GM12878 (cell line): ENCODE results near the gene IL10. TPM values are rescaled to one million over a fixed set of nuclear protein-coding genes. Genes with fewer than 3 reads are reported as not detected.

Experiments
- BHLHE40 ChIP-seq, 2 experiments: fragments of 450-650 bp in 1 of 2; IDR thresholded peaks; 2 replicates each; pipeline ENCODE4 v1.6.1; 2011 to 2017; ENCODE audit warnings: low read depth in 2 of 2, borderline replicate concordance in 1 of 2, improper control_type of control experiment in 1 of 2, low read length in 1 of 2, mild to moderate bottlenecking in 1 of 2
- CBX3 ChIP-seq: fragments of 200-600 bp; sonication (generic); IDR thresholded peaks from 2 replicates; pipeline ENCODE4 v1.6.1; 2016; ENCODE audit warnings: low read depth, borderline replicate concordance
- CHD1 ChIP-seq: IDR thresholded peaks from 2 replicates; pipeline ENCODE4 v1.6.1; 2012; ENCODE audit warnings: low read depth, low read length, improper control_type of control experiment
- EED ChIP-seq: sonication (generic); IDR thresholded peaks from 2 replicates; pipeline ENCODE4 v1.6.1; 2016; ENCODE audit warnings: antibody characterized with exemption, low read depth
- HDAC6 ChIP-seq: fragments of 200-600 bp; sonication (generic); IDR thresholded peaks from one replicate; pipeline ENCODE4 v1.8.0; 2017; ENCODE audit warnings: antibody characterized with exemption; ENCODE audit not compliant: unreplicated experiment
- KLF5 ChIP-seq: fragments of 450-650 bp; IDR thresholded peaks from 2 replicates; pipeline ENCODE4 v1.6.1; 2014; ENCODE audit warnings: mild to moderate bottlenecking; ENCODE audit not compliant: partially characterized antibody
- MXI1 ChIP-seq: fragments of 150-350 bp; IDR thresholded peaks from 2 replicates; pipeline ENCODE4 v1.6.1; 2011; ENCODE audit warnings: low read depth, mild to moderate bottlenecking, inconsistent platforms, low read length, improper control_type of control experiment
- MYB ChIP-seq: fragments of 150-350 bp; IDR thresholded peaks from 2 replicates; pipeline ENCODE4 v1.6.1; 2014; ENCODE audit warnings: mild to moderate bottlenecking, low read depth, low read length, borderline replicate concordance
- NBN ChIP-seq: fragments of 450-650 bp; IDR thresholded peaks from 2 replicates; pipeline ENCODE4 v1.6.1; 2016
- SUPT20H ChIP-seq: IDR thresholded peaks from 2 replicates; pipeline ENCODE4 v1.6.1; 2011; ENCODE audit warnings: low read depth, mild to moderate bottlenecking, low read length, moderate library complexity, borderline replicate concordance; ENCODE audit not compliant: control insufficient read depth
- SUZ12 ChIP-seq: fragments of 200-600 bp; sonication (generic); IDR thresholded peaks from one replicate; pipeline ENCODE4 v1.6.1; 2018; ENCODE audit warnings: antibody characterized with exemption, mild to moderate bottlenecking; ENCODE audit not compliant: unreplicated experiment
- TBL1XR1 ChIP-seq: IDR thresholded peaks from 2 replicates; pipeline ENCODE4 v1.6.1; 2012; ENCODE audit warnings: low read depth, low read length, improper control_type of control experiment
- ZBED1 ChIP-seq: IDR thresholded peaks from 2 replicates; pipeline ENCODE4 v1.6.1; 2016; ENCODE audit warnings: borderline replicate concordance
- polyA plus RNA-seq, 11 experiments: library from polyadenylated mRNA; depleted of rRNA in 4 of 11; unstranded in 6 of 11; stranded (reverse) in 5 of 11; fragments of >200 nt; fragmentation: Nextera tagmentation in 4 of 11; fragmentation: Illumina TruSeq in 1 of 11; extraction: Ambion mirVana in 4 of 11; extraction: Trizol in 1 of 11; gene quantifications; 1 replicate in 1 of 11; 2 replicates in 10 of 11; pipeline versions ENCODE4 v1.2.1 to v1.2.3, GENCODE V29; 2011 to 2016; ENCODE audit warnings: inconsistent platforms in 2 of 11, missing spikeins in 2 of 11, low read depth in 1 of 11
- total RNA-seq, 4 experiments: library from RNA; depleted of rRNA in 3 of 4; stranded (reverse); fragments of >200 nt in 3 of 4; fragmentation: Illumina TruSeq in 1 of 4; extraction: Trizol in 1 of 4; gene quantifications; 2 replicates each; pipeline versions ENCODE4 v1.2.1 to v1.2.3, GENCODE V29; 2013 to 2021
- TF ChIP-seq, protein P1 (sequence below): fragments of 450-650 bp; IDR thresholded peaks from 2 replicates; pipeline ENCODE4 v1.6.1; 2017; ENCODE audit warnings: antibody characterized with exemption, mild to moderate bottlenecking, moderate library complexity
- TF ChIP-seq, protein P2 (sequence below): IDR thresholded peaks from 2 replicates; pipeline ENCODE4 v1.6.1; 2011; ENCODE audit warnings: mild to moderate bottlenecking, low read depth, low read length, moderate library complexity; ENCODE audit not compliant: insufficient replicate concordance
- TF ChIP-seq, protein P3 (sequence below): fragments of 450-650 bp; formaldehyde crosslinking; IDR thresholded peaks from 2 replicates; pipeline ENCODE4 v1.4.0; 2022; ENCODE audit warnings: mild to moderate bottlenecking, moderate library complexity
- TF ChIP-seq, protein P4 (sequence below): IDR thresholded peaks from 2 replicates; pipeline ENCODE4 v1.6.1; 2012; ENCODE audit warnings: low read depth, low read length, improper control_type of control experiment

Gene IL10
- total and polyA plus RNA-seq, 10 of the 15 experiments (the other 5 are each of a cell fraction or from before 2014, with no cell fraction given): 0.34 to 5.0 (median 1.1) TPM

DNA sequence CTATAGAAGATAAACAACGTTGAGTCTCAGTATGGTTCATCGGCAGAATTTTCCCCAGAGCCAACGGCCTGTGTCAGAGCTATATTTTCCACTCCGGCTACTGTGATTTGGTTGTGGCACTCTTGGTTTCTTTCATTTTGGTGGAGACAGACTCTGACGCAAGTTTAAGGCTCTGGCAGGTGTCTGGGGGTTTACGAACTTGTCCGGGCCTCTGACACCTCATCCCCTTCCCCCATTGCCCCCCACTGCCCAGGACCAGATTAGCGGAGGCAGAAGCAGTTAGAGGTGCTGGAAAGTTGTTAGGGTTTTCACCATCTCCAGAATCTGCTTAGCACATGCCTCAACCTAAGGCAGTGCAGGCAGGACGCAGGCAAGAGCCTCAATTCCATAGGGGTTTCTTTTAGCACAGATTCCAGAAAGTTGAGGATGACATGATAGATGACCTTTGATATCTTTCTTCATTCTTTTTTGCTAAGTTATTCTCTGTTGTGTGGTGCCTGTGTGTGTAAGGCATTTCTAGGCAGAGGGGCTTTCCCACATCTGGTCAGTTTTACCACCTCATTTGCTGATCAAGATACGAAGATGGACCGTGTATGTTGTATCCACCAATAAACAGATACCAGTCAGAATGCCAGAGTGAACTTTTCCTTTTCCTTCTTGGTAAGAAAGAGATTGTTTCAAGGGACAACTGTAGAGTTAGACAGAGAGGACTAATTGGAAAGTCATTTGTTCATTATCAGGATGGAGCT is 18.4 kb upstream of the IL10 start (continued):
- TF ChIP-seq, protein P1, sequence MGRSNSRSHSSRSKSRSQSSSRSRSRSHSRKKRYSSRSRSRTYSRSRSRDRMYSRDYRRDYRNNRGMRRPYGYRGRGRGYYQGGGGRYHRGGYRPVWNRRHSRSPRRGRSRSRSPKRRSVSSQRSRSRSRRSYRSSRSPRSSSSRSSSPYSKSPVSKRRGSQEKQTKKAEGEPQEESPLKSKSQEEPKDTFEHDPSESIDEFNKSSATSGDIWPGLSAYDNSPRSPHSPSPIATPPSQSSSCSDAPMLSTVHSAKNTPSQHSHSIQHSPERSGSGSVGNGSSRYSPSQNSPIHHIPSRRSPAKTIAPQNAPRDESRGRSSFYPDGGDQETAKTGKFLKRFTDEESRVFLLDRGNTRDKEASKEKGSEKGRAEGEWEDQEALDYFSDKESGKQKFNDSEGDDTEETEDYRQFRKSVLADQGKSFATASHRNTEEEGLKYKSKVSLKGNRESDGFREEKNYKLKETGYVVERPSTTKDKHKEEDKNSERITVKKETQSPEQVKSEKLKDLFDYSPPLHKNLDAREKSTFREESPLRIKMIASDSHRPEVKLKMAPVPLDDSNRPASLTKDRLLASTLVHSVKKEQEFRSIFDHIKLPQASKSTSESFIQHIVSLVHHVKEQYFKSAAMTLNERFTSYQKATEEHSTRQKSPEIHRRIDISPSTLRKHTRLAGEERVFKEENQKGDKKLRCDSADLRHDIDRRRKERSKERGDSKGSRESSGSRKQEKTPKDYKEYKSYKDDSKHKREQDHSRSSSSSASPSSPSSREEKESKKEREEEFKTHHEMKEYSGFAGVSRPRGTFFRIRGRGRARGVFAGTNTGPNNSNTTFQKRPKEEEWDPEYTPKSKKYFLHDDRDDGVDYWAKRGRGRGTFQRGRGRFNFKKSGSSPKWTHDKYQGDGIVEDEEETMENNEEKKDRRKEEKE: no peak
- no peak for TF ChIP-seq CBX3
- no peak for TF ChIP-seq ZBED1
- TF ChIP-seq, protein P2, sequence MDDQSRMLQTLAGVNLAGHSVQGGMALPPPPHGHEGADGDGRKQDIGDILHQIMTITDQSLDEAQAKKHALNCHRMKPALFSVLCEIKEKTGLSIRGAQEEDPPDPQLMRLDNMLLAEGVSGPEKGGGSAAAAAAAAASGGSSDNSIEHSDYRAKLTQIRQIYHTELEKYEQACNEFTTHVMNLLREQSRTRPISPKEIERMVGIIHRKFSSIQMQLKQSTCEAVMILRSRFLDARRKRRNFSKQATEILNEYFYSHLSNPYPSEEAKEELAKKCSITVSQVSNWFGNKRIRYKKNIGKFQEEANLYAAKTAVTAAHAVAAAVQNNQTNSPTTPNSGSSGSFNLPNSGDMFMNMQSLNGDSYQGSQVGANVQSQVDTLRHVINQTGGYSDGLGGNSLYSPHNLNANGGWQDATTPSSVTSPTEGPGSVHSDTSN: no peak
- TF ChIP-seq, protein P3, sequence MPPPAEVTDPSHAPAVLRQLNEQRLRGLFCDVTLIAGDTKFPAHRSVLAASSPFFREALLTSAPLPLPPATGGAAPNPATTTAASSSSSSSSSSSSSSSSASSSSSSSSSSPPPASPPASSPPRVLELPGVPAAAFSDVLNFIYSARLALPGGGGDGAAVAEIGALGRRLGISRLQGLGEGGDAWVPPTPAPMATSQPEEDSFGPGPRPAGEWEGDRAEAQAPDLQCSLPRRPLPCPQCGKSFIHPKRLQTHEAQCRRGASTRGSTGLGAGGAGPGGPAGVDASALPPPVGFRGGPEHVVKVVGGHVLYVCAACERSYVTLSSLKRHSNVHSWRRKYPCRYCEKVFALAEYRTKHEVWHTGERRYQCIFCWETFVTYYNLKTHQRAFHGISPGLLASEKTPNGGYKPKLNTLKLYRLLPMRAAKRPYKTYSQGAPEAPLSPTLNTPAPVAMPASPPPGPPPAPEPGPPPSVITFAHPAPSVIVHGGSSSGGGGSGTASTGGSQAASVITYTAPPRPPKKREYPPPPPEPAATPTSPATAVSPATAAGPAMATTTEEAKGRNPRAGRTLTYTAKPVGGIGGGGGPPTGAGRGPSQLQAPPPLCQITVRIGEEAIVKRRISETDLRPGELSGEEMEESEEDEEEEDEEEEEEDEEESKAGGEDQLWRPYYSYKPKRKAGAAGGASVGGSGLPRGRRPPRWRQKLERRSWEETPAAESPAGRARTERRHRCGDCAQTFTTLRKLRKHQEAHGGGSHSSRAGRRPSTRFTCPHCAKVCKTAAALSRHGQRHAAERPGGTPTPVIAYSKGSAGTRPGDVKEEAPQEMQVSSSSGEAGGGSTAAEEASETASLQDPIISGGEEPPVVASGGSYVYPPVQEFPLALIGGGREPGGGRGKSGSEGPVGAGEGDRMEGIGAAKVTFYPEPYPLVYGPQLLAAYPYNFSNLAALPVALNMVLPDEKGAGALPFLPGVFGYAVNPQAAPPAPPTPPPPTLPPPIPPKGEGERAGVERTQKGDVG (CRISPR knock-in tag): no peak
- TF ChIP-seq NBN: peak; percentile 47
- TF ChIP-seq SUZ12: no peak
- TF ChIP-seq CHD1: no peak
- TF ChIP-seq TBL1XR1: no peak
- TF ChIP-seq MXI1: peak; percentile 16; the same call in 1 of the 2 replicates
- peak; percentile 89 for TF ChIP-seq KLF5
- no peak for TF ChIP-seq MYB
- TF ChIP-seq EED: peak; percentile 75
- TF ChIP-seq, protein P4, sequence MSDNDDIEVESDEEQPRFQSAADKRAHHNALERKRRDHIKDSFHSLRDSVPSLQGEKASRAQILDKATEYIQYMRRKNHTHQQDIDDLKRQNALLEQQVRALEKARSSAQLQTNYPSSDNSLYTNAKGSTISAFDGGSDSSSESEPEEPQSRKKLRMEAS: no peak
- no peak for TF ChIP-seq HDAC6
- no peak for TF ChIP-seq SUPT20H
- peak; percentile 53 to 81 for TF ChIP-seq BHLHE40 (IDR thresholded peaks at IDR 0.05; ENCODE audit: borderline replicate concordance in 1 of 2, low read depth in 2 of 2, low read length in 1 of 2)
